H1 (cell line): ENCODE data around the gene COL27A1. TPM values are rescaled to one million over a fixed set of nuclear protein-coding genes. Genes with fewer than 3 reads are reported as not detected.

Experiments used
- CTCF ChIA-PET: fragments of 300-600 bp; sonication (Branson Sonifier 250); formaldehyde crosslinking; loops from one replicate; lab custom pipeline; 2021; ENCODE audit not compliant: partially characterized antibody; lab: Charles Lee
- POLR2A ChIA-PET: fragments of 300-600 bp; sonication (Branson Sonifier 250); formaldehyde crosslinking; loops from one replicate; lab custom pipeline; 2021; ENCODE audit warnings: inconsistent platforms; ENCODE audit not compliant: partially characterized antibody; lab: Charles Lee
- DNase-seq, 2 experiments: peaks; one replicate each; pipeline versions ENCODE4 v3.0.0 to v3.0.0-alpha.2; 2010 to 2022; ENCODE audit warnings: low spot score in 2 of 2, low read depth in 1 of 2, mixed read lengths in 1 of 2
- FAIRE-seq: peaks from 2 replicates; lab custom pipeline; 2011; peaks lifted over from hg19 to GRCh38; lab: Jason Lieb, UNC
- H2AFZ ChIP-seq: 2 replicates; pipeline ENCODE4 v1.8.1; 2012; ENCODE audit warnings: low read length, inconsistent platforms
- H2AK5ac ChIP-seq: 2 replicates; pipeline ENCODE4 v1.6.1; 2013; ENCODE audit warnings: low read depth, low read length
- H2BK120ac ChIP-seq: replicated peaks from 2 replicates; pipeline ENCODE3; 2013; ENCODE audit warnings: low read depth, low read length, inconsistent platforms
- H2BK12ac ChIP-seq: 2 replicates; pipeline ENCODE4 v1.6.1; 2013; ENCODE audit warnings: low read depth, low read length
- H2BK15ac ChIP-seq: 2 replicates; pipeline ENCODE4 v1.6.1; 2013; ENCODE audit warnings: low read length
- H2BK20ac ChIP-seq: 2 replicates; pipeline ENCODE4 v1.6.1; 2013; ENCODE audit warnings: low read length
- H2BK5ac ChIP-seq: 2 replicates; pipeline ENCODE4 v1.6.1; 2013; ENCODE audit warnings: low read depth, low read length
- H3K14ac ChIP-seq: 2 replicates; pipeline ENCODE4 v1.6.1; 2013; ENCODE audit warnings: inconsistent platforms; ENCODE audit not compliant: insufficient read length
- H3K18ac ChIP-seq: 2 replicates; pipeline ENCODE4 v1.6.1; 2013; ENCODE audit warnings: low read length; ENCODE audit errors: extremely low read depth
- H3K23ac ChIP-seq: 2 replicates; pipeline ENCODE4 v1.6.1; 2013; ENCODE audit warnings: inconsistent platforms; ENCODE audit not compliant: insufficient read length
- H3K23me2 ChIP-seq: 2 replicates; pipeline ENCODE4 v1.6.1; 2013; ENCODE audit warnings: low read depth, low read length
- H3K27ac ChIP-seq: 2 replicates; pipeline ENCODE4 v1.6.1; 2011; ENCODE audit warnings: low read depth, low read length, inconsistent platforms
- H3K27me3 ChIP-seq, 4 experiments: replicated peaks in 1 of 4; 1 replicate in 1 of 4; 2 replicates in 3 of 4; pipeline versions ENCODE4 v1.6.1 to v1.8.1; 2011 to 2013; ENCODE audit warnings: low read length in 3 of 4, mild to moderate bottlenecking in 3 of 4, inconsistent platforms in 2 of 4, mixed read lengths in 2 of 4, moderate library complexity in 1 of 4; ENCODE audit not compliant: control insufficient read depth in 3 of 4, insufficient read depth in 3 of 4; ENCODE audit errors: extremely low read depth in 1 of 4
- H3K36me3 ChIP-seq, 4 experiments: 2 replicates each; pipeline versions ENCODE4 v1.6.1 to v1.8.1; 2011 to 2013; ENCODE audit warnings: mild to moderate bottlenecking in 4 of 4, low read length in 3 of 4, moderate library complexity in 2 of 4, control low read depth in 1 of 4, inconsistent platforms in 1 of 4; ENCODE audit not compliant: insufficient read depth in 4 of 4, control insufficient read depth in 2 of 4
- H3K4ac ChIP-seq: replicated peaks from 2 replicates; pipeline ENCODE3; 2013; ENCODE audit warnings: low read length, low read depth, mixed read lengths, inconsistent platforms; ENCODE audit not compliant: insufficient read length
- H3K4me1 ChIP-seq, 4 experiments: replicated peaks in 1 of 4; 1 replicate in 1 of 4; 2 replicates in 3 of 4; pipeline versions ENCODE4 v1.6.1 to v1.8.1; 2011 to 2013; ENCODE audit warnings: low read length in 3 of 4, inconsistent platforms in 2 of 4, mixed read lengths in 1 of 4; ENCODE audit not compliant: insufficient read depth in 4 of 4, control insufficient read depth in 3 of 4
- H3K4me2 ChIP-seq, 2 experiments: 2 replicates each; pipeline versions ENCODE4 v1.6.1 to v1.8.1; 2011 to 2013; ENCODE audit warnings: low read depth in 2 of 2, low read length in 2 of 2, control low read depth in 1 of 2, inconsistent platforms in 1 of 2, mild to moderate bottlenecking in 1 of 2; ENCODE audit not compliant: insufficient read depth in 1 of 2
- H3K4me3 ChIP-seq, 4 experiments: fragments of 200-600, 300-600 bp in 1 of 4; sonication (generic), shearing (Covaris generic), sonication (Bioruptor Twin) in 1 of 4; 2 replicates each; pipeline versions ENCODE4 v1.5.1 to v1.8.1; 2011 to 2016; ENCODE audit warnings: low read length in 4 of 4, low read depth in 3 of 4, control low read depth in 2 of 4, inconsistent platforms in 2 of 4, mild to moderate bottlenecking in 2 of 4, mixed read lengths in 1 of 4, moderate library complexity in 1 of 4; ENCODE audit not compliant: insufficient read depth in 2 of 4; ENCODE audit errors: extremely low read depth in 1 of 4
- H3K56ac ChIP-seq: replicated peaks from 2 replicates; pipeline ENCODE3; 2013; ENCODE audit warnings: low read depth, mild to moderate bottlenecking, mixed read lengths, low read length, inconsistent platforms; ENCODE audit not compliant: insufficient read length
- H3K79me1 ChIP-seq: 2 replicates; pipeline ENCODE4 v1.6.1; 2013; ENCODE audit warnings: low read depth, low read length, control low read depth
- H3K79me2 ChIP-seq, 2 experiments: 2 replicates each; pipeline versions ENCODE4 v1.6.1 to v1.8.1; 2012 to 2013; ENCODE audit warnings: low read length in 2 of 2, mild to moderate bottlenecking in 2 of 2, inconsistent platforms in 1 of 2; ENCODE audit not compliant: insufficient read depth in 2 of 2, control insufficient read depth in 1 of 2
- H3K9ac ChIP-seq, 4 experiments: replicated peaks in 1 of 4; 1 replicate in 1 of 4; 2 replicates in 3 of 4; pipeline versions ENCODE4 v1.6.1 to v1.8.1; 2011 to 2013; ENCODE audit warnings: low read depth in 3 of 4, low read length in 3 of 4, control low read depth in 2 of 4, mild to moderate bottlenecking in 2 of 4, moderate library complexity in 2 of 4, inconsistent platforms in 1 of 4; ENCODE audit errors: extremely low read depth in 1 of 4
- H3K9me3 ChIP-seq, 2 experiments: 2 replicates each; pipeline versions ENCODE4 v1.6.1 to v1.8.1; 2012 to 2013; ENCODE audit warnings: mild to moderate bottlenecking in 2 of 2, moderate library complexity in 2 of 2, control low read depth in 1 of 2, inconsistent platforms in 1 of 2, low read depth in 1 of 2, low read length in 1 of 2, mixed read lengths in 1 of 2; ENCODE audit not compliant: insufficient read depth in 2 of 2
- H4K20me1 ChIP-seq, 2 experiments: replicated peaks in 1 of 2; 2 replicates each; pipeline versions ENCODE3 to v1.8.1; 2011 to 2013; ENCODE audit warnings: inconsistent platforms in 2 of 2, low read length in 2 of 2, mild to moderate bottlenecking in 1 of 2; ENCODE audit not compliant: insufficient read depth in 2 of 2, control insufficient read depth in 1 of 2
- H4K5ac ChIP-seq: 2 replicates; pipeline ENCODE4 v1.6.1; 2013; ENCODE audit warnings: low read length, low read depth, mixed read lengths, inconsistent platforms; ENCODE audit not compliant: insufficient read length
- H4K8ac ChIP-seq: 2 replicates; pipeline ENCODE4 v1.8.0; 2013; ENCODE audit warnings: mild to moderate bottlenecking, moderate library complexity, low read length, inconsistent platforms; ENCODE audit not compliant: insufficient read depth; ENCODE audit errors: extremely low read depth
- H4K91ac ChIP-seq: replicated peaks from 2 replicates; pipeline ENCODE3; 2013; ENCODE audit warnings: low read length, mixed read lengths, inconsistent platforms; ENCODE audit not compliant: insufficient read length
- BACH1 ChIP-seq: IDR thresholded peaks from 2 replicates; pipeline ENCODE4 v1.6.1; 2012; ENCODE audit warnings: low read length, improper control_type of control experiment
- BCL11A ChIP-seq, 2 experiments: IDR thresholded peaks; one replicate each; pipeline ENCODE4 v1.6.1; 2011; ENCODE audit warnings: low read depth in 2 of 2, low read length in 2 of 2, mild to moderate bottlenecking in 2 of 2
- EZH2 ChIP-seq: fragments of 200-600 bp; sonication (generic); IDR thresholded peaks from 2 replicates; pipeline ENCODE4 v1.7.1; 2012; ENCODE audit warnings: low read depth, mild to moderate bottlenecking, moderate library complexity, low read length, inconsistent platforms; ENCODE audit not compliant: severe bottlenecking
- GABPA ChIP-seq: IDR thresholded peaks from 2 replicates; pipeline ENCODE4 v1.6.1; 2011; ENCODE audit warnings: mild to moderate bottlenecking, low read length, moderate library complexity, borderline replicate concordance; ENCODE audit not compliant: insufficient read depth
- HDAC2 ChIP-seq, 2 experiments: fragments of 300-600 bp in 1 of 2; sonication (generic) in 1 of 2; IDR thresholded peaks; 2 replicates each; pipeline ENCODE4 v1.6.1; 2011 to 2012; ENCODE audit warnings: low read depth in 2 of 2, low read length in 2 of 2, mild to moderate bottlenecking in 2 of 2, moderate library complexity in 2 of 2, borderline replicate concordance in 1 of 2, inconsistent platforms in 1 of 2
- KDM5A ChIP-seq: fragments of 200-600 bp; IDR thresholded peaks from 2 replicates; pipeline ENCODE4 v1.7.1; 2012; ENCODE audit warnings: mild to moderate bottlenecking, low read length, inconsistent platforms, mixed read lengths
- POU5F1 ChIP-seq: IDR thresholded peaks from 2 replicates; pipeline ENCODE4 v1.6.1; 2011; ENCODE audit warnings: low read depth, mild to moderate bottlenecking, low read length, moderate library complexity
- RBBP5 ChIP-seq: IDR thresholded peaks from 2 replicates; pipeline ENCODE4 v1.7.1; 2012; ENCODE audit warnings: low read depth, mild to moderate bottlenecking, inconsistent platforms, low read length, moderate library complexity, borderline replicate concordance
- SAP30 ChIP-seq: fragments of 300-600 bp; sonication (generic); IDR thresholded peaks from 2 replicates; pipeline ENCODE4 v1.7.1; 2012; ENCODE audit warnings: low read length, moderate library complexity, mild to moderate bottlenecking, inconsistent platforms; ENCODE audit not compliant: insufficient read depth, insufficient replicate concordance
- SIX5 ChIP-seq: IDR thresholded peaks from 2 replicates; pipeline ENCODE4 v1.6.1; 2011; ENCODE audit warnings: mild to moderate bottlenecking, low read depth, low read length
- TBP ChIP-seq: IDR thresholded peaks from 2 replicates; pipeline ENCODE4 v1.6.1; 2011; ENCODE audit warnings: low read depth, low read length, improper control_type of control experiment
- TCF12 ChIP-seq: IDR thresholded peaks from 2 replicates; pipeline ENCODE4 v1.6.1; 2011; ENCODE audit warnings: low read depth, mild to moderate bottlenecking, low read length
- WGBS, 2 experiments: shearing (Covaris generic) in 1 of 2; methylation state at CpG; one replicate each; pipeline versions ENCODE4 v1.1.6 to v1.1.7; 2013 to 2015; ENCODE audit warnings: low lambda C conversion rate in 2 of 2, mixed read lengths in 2 of 2, inconsistent platforms in 1 of 2, low coverage in 1 of 2, missing lambda C conversion rate in 1 of 2; ENCODE audit not compliant: insufficient replicate concordance in 2 of 2, insufficient coverage in 1 of 2, insufficient read length in 1 of 2; ENCODE audit errors: extremely low coverage in 1 of 2, missing lambda C conversion rate in 1 of 2; 5-methylcytosine and 5-hydroxymethylcytosine counted together
- polyA plus RNA-seq, 7 experiments: library from polyadenylated mRNA; depleted of rRNA in 3 of 7; stranded (reverse) in 5 of 7; unstranded in 2 of 7; fragments of >200 nt in 5 of 7; fragments of 200-250 nt in 2 of 7; gene quantifications; 1 replicate in 5 of 7; 2 replicates in 1 of 7; 4 replicates in 1 of 7; pipeline versions ENCODE4 v1.2.1 to v1.2.3, GENCODE V29; 2011 to 2013; ENCODE audit warnings: missing spikeins in 2 of 7, mixed read lengths in 2 of 7
- total RNA-seq: library from RNA; stranded (reverse); fragmentation: NEBNext Ultra II Directional; extraction: Animal tissue kit (Norgen Biotek cat#: 25700); gene quantifications from 2 replicates; pipeline ENCODE4 v1.2.1, GENCODE V29; 2021

COL27A1 gene
- total and polyA plus RNA-seq, 2 of the 8 experiments (the other 6 are each of a cell fraction or from before 2014, with no cell fraction given) = 15.1 to 22.8 TPM

GRCh38 chr9:114343471-114344187, 188.3 kb downstream of the COL27A1 start:
- POLR2A ChIA-PET = interaction anchor here (1.1 to 2.5 kb wide), 3 partner anchors 12 to 45 kb away, joined by 3 to 8 read pairs (median 4); no protein-coding TSS in a partner anchor
- H2BK12ac ChIP-seq = no peak overlapping the region
- peaks cover 0 to 2% (median under 1%) of the 10 kb centered on the region in 4 experiments; a peak in 4 of 7 replicates for H3K4me1 ChIP-seq
- H3K27ac ChIP-seq = no peak overlapping the region
- H3K4me3 ChIP-seq = no peak overlapping the region
- no peaks in the 10 kb centered on the region for H3K79me2 ChIP-seq
- no peaks in the 10 kb centered on the region for H3K9me3 ChIP-seq
- DNase-seq (no peak), FAIRE-seq (no peak)
- H4K20me1 ChIP-seq = peaks cover 0 to 2% of the 10 kb centered on the region in 2 experiments
- no peaks in the 10 kb centered on the region for H3K27me3 ChIP-seq
- no peaks in the 10 kb centered on the region for H3K23me2 ChIP-seq
- no peaks in the 10 kb centered on the region for H3K79me1 ChIP-seq
- H4K91ac ChIP-seq = no peak overlapping the region
- no peak overlapping the region for H3K4me2 ChIP-seq
- H3K4ac ChIP-seq = no peak overlapping the region
- no peak overlapping the region for H2BK120ac ChIP-seq
- no peak overlapping the region for H4K5ac ChIP-seq
- H2BK5ac ChIP-seq = no peak overlapping the region
- no peak overlapping the region for H3K56ac ChIP-seq
- H2AK5ac ChIP-seq = no peak overlapping the region
- WGBS, 2 experiments = 87% methylated on average over 9 of the region's 9 CpGs; no CpG with 5 or more reads in 1 of the 2 experiments
- no peak overlapping the region for H3K9ac ChIP-seq
- no peak overlapping the region for H3K23ac ChIP-seq
- H2AFZ ChIP-seq = no peak overlapping the region
- H3K14ac ChIP-seq = no peak overlapping the region
- H2BK15ac ChIP-seq = no peak overlapping the region
- H2BK20ac ChIP-seq = no peak overlapping the region
- peaks cover 12 to 74% (median 50%) of the 10 kb centered on the region in 4 experiments for H3K36me3 ChIP-seq
- CTCF ChIA-PET = interaction anchor here (1.0 to 2.8 kb wide), 5 partner anchors 10 to 65 kb away, joined by 3 to 14 read pairs (median 4); no protein-coding TSS in a partner anchor
- no peak overlapping the region for H4K8ac ChIP-seq
- no peak overlapping the region for H3K18ac ChIP-seq
- TF ChIP-seq BCL11A (IDR thresholded peaks at IDR 0.05; ENCODE audit: low read depth in 2 of 2, low read length in 2 of 2) (no peak), HDAC2 (IDR thresholded peaks at IDR 0.05; ENCODE audit: borderline replicate concordance in 1 of 2, low read depth in 2 of 2, low read length in 2 of 2) (no peak), KDM5A (no peak), POU5F1 (no peak), EZH2 (no peak), BACH1 (no peak), SAP30 (no peak), TCF12 (no peak), GABPA (no peak), RBBP5 (no peak), SIX5 (no peak), TBP (no peak)
